ENCODE data around the gene CCL19.
A peak's percentile ranks its signal among the peaks of the same experiment; 100 is the strongest.

The CCL19 gene

DNA sequence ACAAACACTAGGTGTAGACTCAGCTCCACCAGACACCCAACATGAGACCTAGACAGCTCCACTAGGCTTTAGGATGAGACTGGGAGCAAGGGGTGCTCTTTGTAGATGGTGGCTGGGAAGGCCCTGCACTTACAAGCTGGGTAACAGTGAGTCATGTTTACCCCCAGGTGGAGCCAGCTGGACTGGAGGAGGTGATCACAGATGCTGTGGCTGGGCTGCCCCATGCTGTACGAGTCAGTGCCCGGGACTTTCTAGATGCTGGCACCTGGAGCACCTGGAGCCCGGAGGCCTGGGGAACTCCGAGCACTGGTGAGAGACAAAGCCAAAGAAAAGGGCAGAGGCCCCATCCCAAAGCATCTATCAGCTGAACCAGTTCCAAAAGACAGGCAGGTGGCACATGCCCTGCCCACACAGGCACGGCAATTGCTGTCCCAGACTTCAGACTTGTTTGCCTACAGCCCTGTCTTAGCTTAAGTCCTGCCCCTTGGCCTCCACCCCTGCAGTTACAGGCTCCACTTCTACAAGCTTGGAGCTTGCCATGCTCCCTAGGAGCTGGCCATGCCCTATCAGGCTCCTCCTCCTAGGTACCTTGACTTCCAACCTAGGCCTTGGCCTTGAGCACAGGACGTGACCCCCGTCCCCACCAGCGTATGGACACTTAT, 31.4 kb downstream of the CCL19 start:
- DNase-seq, result no peak
- H3K27ac Mint-ChIP-seq, result no peak overlapping the region

DNA sequence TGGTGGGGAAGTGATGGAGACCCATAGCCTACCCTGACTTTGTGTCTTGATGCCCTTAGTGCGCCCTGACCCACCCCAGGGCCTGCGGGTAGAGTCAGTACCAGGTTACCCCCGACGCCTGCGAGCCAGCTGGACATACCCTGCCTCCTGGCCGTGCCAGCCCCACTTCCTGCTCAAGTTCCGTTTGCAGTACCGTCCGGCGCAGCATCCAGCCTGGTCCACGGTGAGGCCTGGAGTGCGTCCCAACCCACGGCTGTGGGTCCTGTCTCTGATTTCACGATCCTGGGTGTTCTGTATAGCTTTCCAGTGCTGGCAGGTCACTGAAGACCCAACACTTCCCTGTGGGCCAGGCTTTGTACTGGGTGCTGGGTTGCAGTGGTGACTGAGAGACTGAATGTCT, 32.6 kb downstream of the CCL19 start:
- Mint-ChIP-seq H3K4me1 (ENCODE audit: low read depth) (peaks cover 18% of the 10 kb centered on the region), H3K9me3 (no peaks in the 10 kb centered on the region), H3K27ac (no peak overlapping the region), H3K27me3 (no peaks in the 10 kb centered on the region), H3K36me3 (ENCODE audit: low read depth) (peaks cover 20% of the 10 kb centered on the region), H3K4me3 (no peak overlapping the region)
- DNase-seq, result no peak

More for the DNA sequence above, 31.4 kb downstream of the CCL19 start:
- H3K9me3 Mint-ChIP-seq, result no peaks in the 10 kb centered on the region
- H3K4me1 Mint-ChIP-seq (ENCODE audit: low read depth), result peaks cover 30% of the 10 kb centered on the region
- H3K4me3 Mint-ChIP-seq, result no peak overlapping the region
- H3K36me3 Mint-ChIP-seq (ENCODE audit: low read depth), result peaks cover 20% of the 10 kb centered on the region
- H3K27me3 Mint-ChIP-seq, result no peaks in the 10 kb centered on the region

DNA sequence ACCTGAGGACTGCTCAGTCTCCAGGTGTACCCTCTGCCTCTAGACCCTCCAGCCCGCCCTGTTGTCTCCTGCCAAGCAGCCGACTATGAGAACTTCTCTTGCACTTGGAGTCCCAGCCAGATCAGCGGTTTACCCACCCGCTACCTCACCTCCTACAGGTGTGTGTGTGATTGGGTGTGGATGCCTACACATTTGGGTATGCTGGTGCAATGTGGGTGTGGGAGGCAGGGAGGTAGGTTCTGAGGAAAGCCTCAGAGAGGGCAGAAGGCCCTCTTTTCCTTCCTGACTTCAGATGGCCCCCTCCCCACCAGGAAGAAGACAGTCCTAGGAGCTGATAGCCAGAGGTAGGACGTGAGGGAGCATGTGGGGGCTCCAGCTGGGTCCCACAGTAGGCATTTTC, 34.1 kb downstream of the CCL19 start:
- H3K36me3 Mint-ChIP-seq (ENCODE audit: low read depth), result peaks cover 20% of the 10 kb centered on the region
- no peak for DNase-seq
- no peak overlapping the region for H3K4me3 Mint-ChIP-seq
- H3K27ac Mint-ChIP-seq, result no peak overlapping the region
- H3K4me1 Mint-ChIP-seq (ENCODE audit: low read depth), result peaks cover 15% of the 10 kb centered on the region
- no peaks in the 10 kb centered on the region for H3K27me3 Mint-ChIP-seq
- no peaks in the 10 kb centered on the region for H3K9me3 Mint-ChIP-seq

DNA sequence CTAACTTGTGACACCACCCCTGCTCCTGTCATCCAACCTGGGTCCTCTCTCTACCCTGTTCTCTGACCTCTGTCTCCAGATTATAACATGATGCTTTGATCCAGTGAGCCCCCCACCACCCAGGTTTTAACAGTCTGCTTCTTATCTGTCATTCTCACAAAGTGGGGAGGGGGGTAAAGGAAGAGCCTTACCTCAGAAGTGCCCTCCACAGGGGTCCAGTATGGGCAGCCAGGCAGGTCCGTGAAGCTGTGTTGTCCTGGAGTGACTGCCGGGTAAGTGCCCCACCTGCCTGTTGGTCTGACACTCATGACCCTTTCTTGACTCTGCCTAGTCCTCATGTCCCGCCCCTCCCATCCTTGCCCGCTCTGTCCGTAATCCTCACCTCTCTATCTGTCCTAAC, 35.7 kb downstream of the CCL19 start:
- Mint-ChIP-seq H3K27me3 (no peaks in the 10 kb centered on the region), H3K4me3 (no peak overlapping the region), H3K36me3 (ENCODE audit: low read depth) (peaks cover 20% of the 10 kb centered on the region), H3K27ac (no peak overlapping the region), H3K4me1 (ENCODE audit: low read depth) (peaks cover 19% of the 10 kb centered on the region), H3K9me3 (no peaks in the 10 kb centered on the region)
- no peak for DNase-seq

- Mint-ChIP-seq H3K4me1 (ENCODE audit: low read depth) (peaks cover 18% of the 10 kb centered on the region), H3K9me3 (no peaks in the 10 kb centered on the region), H3K36me3 (ENCODE audit: low read depth) (peaks cover 23% of the 10 kb centered on the region), H3K27me3 (no peaks in the 10 kb centered on the region), H3K27ac (no peak overlapping the region), H3K4me3 (no peak overlapping the region)
- DNase-seq, result no peak
Measured at GRCh38 chr9:34654323-34655051, 36.6 kb downstream of the CCL19 start.

DNA sequence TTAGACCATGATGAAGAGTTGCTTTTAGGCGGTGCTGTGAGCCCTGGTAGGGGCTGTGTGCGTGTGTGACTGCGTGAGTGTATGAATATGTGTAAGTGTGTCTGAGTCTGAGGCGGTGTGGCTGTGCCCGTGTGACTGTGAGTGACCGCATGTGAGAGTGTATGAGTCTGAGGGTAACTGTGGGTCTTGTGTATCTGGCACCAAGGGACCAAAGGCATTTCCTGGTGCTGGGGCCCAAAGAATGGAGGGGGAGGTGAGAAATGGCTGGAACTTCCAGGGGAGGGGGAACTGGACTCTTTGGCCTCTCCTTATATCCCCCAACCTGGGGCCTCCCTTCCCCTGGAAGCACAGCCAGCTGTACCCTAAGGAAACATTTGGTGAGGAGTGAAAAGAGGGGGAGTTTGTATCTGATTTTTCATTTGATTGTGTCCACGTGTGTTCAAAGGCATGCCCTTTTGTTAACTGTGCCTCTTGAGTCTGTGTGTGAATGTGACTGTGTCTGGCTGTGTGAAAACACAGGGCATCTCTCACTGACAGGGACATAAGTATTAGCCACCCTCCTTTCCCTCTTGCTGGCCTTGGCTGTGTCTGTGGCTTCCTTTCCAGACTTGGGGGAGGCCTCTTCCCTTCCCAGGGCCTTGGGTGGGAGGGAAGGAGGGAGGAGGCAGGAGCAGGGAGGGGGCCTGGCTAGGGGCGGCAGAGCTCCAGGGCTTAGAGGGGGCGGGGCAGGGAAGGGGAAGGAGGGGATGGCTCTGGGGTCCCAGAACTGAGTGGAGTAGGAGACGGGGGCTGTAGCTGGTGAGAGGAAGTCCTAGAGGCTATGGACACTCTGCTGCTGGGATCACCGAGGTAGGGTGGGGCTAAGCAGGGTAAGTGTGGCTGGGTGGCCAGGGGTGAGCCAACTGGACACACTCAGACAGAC, 37.7 kb downstream of the CCL19 start:
- Mint-ChIP-seq H3K36me3 (ENCODE audit: low read depth) (peaks cover 34% of the 10 kb centered on the region), H3K4me1 (ENCODE audit: low read depth) (peaks cover 24% of the 10 kb centered on the region), H3K4me3 (no peak overlapping the region), H3K27ac (peak overlapping the region; percentile 13), H3K9me3 (no peaks in the 10 kb centered on the region), H3K27me3 (no peaks in the 10 kb centered on the region)
- DNase-seq, result no peak

DNA sequence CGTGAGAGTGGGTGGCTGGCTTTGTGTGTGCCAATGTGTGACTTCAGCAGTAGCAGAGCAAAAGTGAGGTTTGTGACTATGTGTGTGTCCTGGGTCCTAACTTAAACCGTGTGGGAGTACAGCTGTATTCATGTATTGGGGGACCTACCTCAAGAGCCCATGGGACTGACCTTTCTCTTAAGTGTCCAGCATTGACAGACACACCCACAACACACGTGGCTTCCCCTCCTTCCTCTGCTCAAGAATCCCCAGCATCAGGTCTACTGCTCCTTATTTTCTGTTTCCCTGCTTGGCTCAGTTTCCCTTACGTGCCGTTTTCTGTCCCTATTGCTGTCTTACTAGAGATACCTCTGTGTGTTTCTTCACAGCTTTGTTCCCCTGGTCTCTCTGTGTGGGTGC, 38.5 kb downstream of the CCL19 start:
- peaks cover 32% of the 10 kb centered on the region for H3K4me1 Mint-ChIP-seq (ENCODE audit: low read depth)
- H3K36me3 Mint-ChIP-seq (ENCODE audit: low read depth), result peaks cover 42% of the 10 kb centered on the region
- H3K4me3 Mint-ChIP-seq, result no peak overlapping the region
- H3K9me3 Mint-ChIP-seq, result no peaks in the 10 kb centered on the region
- no peak for DNase-seq
- no peaks in the 10 kb centered on the region for H3K27me3 Mint-ChIP-seq
- peak overlapping the region; percentile 58 for H3K27ac Mint-ChIP-seq

- no peak within 1 kb of the TSS for H3K4me3 Mint-ChIP-seq
- peaks cover 48% of the 10 kb centered on the region for H3K36me3 Mint-ChIP-seq (ENCODE audit: low read depth)
- peak within 1 kb of the TSS; percentile 58 for H3K27ac Mint-ChIP-seq
- no peaks in the 10 kb centered on the region for H3K27me3 Mint-ChIP-seq
- H3K4me1 Mint-ChIP-seq (ENCODE audit: low read depth), result peaks cover 37% of the 10 kb centered on the region
- no peaks in the 10 kb centered on the region for H3K9me3 Mint-ChIP-seq
- DNase-seq, result peak; percentile 62
Measured at GRCh38 chr9:34651876-34652601, 39.0 kb downstream of the CCL19 start, which contains the start of gene IL11RA. Gene IL11RA, plus strand, starts transcription at chr9:34652185. Its CDS starts 3,033 bp downstream, at chr9:34655218.

DNA sequence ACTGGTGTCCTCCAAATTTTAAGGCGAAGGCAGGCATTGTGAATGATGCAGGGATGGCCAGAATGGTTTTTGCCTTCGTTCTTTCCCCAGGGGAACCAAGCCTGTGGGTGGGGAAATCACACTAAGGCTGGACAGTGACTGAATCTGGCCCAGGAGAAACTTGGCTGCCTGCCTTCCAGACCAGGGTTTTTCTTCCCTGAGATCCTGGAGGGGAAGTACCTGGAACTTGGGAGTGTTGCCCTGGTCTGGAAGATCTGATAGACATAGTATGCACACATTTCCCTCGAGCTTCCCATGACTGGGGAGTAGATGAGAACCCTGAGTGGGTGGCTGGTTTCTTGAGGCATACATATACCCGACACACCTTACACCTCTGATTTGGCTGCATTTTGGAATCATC, 39.8 kb downstream of the CCL19 start:
- Mint-ChIP-seq H3K36me3 (ENCODE audit: low read depth) (peaks cover 54% of the 10 kb centered on the region), H3K9me3 (no peaks in the 10 kb centered on the region), H3K4me1 (ENCODE audit: low read depth) (peaks cover 38% of the 10 kb centered on the region), H3K4me3 (no peak overlapping the region), H3K27me3 (no peaks in the 10 kb centered on the region), H3K27ac (peak overlapping the region; percentile 15)
- no peak for DNase-seq

DNA sequence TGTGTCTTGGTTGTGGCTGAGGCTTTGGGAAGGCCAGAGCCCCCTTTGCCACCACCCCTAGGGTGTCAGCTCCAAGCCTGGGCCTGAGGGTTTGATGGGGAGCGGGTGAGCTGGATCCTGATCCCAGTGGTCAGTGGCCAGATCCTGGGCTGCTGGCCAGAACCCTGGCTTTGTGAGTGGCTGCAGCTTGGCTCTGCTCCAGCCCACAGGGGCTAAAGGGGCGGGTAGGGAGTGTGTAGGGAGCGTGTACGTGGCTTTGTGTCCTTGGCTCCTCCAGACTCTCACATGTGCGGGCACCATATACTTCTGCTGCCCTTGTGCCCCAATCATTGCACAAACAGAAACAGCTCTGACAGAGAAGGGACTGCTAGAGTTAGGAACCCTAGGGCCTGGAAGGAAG, 40.3 kb downstream of the CCL19 start:
- no peak for DNase-seq
- Mint-ChIP-seq H3K9me3 (no peaks in the 10 kb centered on the region), H3K4me3 (no peak overlapping the region), H3K36me3 (ENCODE audit: low read depth) (peaks cover 54% of the 10 kb centered on the region), H3K27ac (peak overlapping the region; percentile 15), H3K27me3 (no peaks in the 10 kb centered on the region), H3K4me1 (ENCODE audit: low read depth) (peaks cover 43% of the 10 kb centered on the region)

DNA sequence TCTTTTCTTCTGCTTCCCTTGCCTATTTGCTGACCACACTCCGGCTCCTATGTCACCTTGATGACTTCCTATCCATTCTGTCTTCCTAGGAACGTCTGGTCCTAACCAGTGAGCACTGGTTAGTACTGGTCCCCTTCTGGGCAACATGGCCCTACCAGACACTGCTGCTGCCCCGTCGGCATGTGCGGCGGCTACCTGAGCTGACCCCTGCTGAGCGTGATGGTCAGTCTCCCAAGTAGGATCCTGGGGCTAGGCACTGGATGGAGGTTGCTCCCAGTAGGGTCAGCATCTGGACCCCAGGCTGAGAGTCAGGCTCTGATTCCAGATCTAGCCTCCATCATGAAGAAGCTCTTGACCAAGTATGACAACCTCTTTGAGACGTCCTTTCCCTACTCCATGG, 42.4 kb downstream of the CCL19 start:
- Mint-ChIP-seq H3K4me3 (peak overlapping the region; percentile 92), H3K27ac (peak overlapping the region; percentile 28), H3K4me1 (ENCODE audit: low read depth) (peaks cover 44% of the 10 kb centered on the region), H3K9me3 (no peaks in the 10 kb centered on the region), H3K27me3 (no peaks in the 10 kb centered on the region), H3K36me3 (ENCODE audit: low read depth) (peaks cover 54% of the 10 kb centered on the region)
- no peak for DNase-seq

DNA sequence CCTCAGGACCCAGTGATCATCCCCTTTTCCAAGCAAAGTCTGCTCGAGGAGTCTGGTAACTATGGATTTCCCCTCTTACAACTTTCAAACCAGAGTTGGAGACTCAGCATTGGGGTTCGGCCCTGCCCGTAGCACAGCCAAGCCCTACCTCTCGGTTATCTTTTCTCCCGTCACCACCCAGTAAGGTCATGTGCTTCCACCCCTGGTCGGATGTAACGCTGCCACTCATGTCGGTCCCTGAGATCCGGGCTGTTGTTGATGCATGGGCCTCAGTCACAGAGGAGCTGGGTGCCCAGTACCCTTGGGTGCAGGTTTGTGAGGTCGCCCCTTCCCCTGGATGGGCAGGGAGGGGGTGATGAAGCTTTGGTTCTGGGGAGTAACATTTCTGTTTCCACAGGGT, 43.4 kb downstream of the CCL19 start:
- Mint-ChIP-seq H3K4me1 (ENCODE audit: low read depth) (peaks cover 38% of the 10 kb centered on the region), H3K4me3 (peak overlapping the region; percentile 92), H3K9me3 (no peaks in the 10 kb centered on the region), H3K27ac (peak overlapping the region; percentile 94), H3K27me3 (no peaks in the 10 kb centered on the region), H3K36me3 (ENCODE audit: low read depth) (peaks cover 54% of the 10 kb centered on the region)
- no peak for DNase-seq

- H3K9me3 Mint-ChIP-seq, result no peaks in the 10 kb centered on the region
- no peak for DNase-seq
- H3K27ac Mint-ChIP-seq, result peak overlapping the region; percentile 94
- H3K36me3 Mint-ChIP-seq (ENCODE audit: low read depth), result peaks cover 54% of the 10 kb centered on the region
- peaks cover 32% of the 10 kb centered on the region for H3K4me1 Mint-ChIP-seq (ENCODE audit: low read depth)
- H3K27me3 Mint-ChIP-seq, result no peaks in the 10 kb centered on the region
- H3K4me3 Mint-ChIP-seq, result peak overlapping the region; percentile 92
Measured at GRCh38 chr9:34647084-34647403, 44.0 kb downstream of the CCL19 start.

Data from activated T-cell treated with anti-CD3 and anti-CD28 coated beads, Interleukin-2, amount 50 U/mL, for 24 hours (primary cell).